NOMO-1 (cell line): ENCODE results near the gene CBY1.

ENCODE experiments used
- DNase-seq, 2 experiments: peaks; one replicate each; lab custom pipeline; 2025; ENCODE audit not compliant: unreplicated experiment in 2 of 2; lab: John Stamatoyannopoulos, UW

The CBY1 gene

GRCh38 chr22:38645430-38645829, 11.0 kb upstream of the CBY1 start:
- DNase-seq, result no peak

- DNase-seq, result no peak
Measured at GRCh38 chr22:38649841-38650522, 6.5 kb upstream of the CBY1 start.

GRCh38 chr22:38652859-38653258, 3.6 kb upstream of the CBY1 start:
- no peak for DNase-seq

GRCh38 chr22:38653741-38654140, 2.7 kb upstream of the CBY1 start:
- DNase-seq, result no peak

GRCh38 chr22:38655519-38656255, 751 bp upstream of the CBY1 start:
- DNase-seq, result no peak

- no peak for DNase-seq
Measured at GRCh38 chr22:38657045-38657909, 839 bp downstream of the CBY1 start.

GRCh38 chr22:38674888-38675287, 18.4 kb downstream of the CBY1 start:
- no peak for DNase-seq

- no peak for DNase-seq
Measured at GRCh38 chr22:38675833-38676232, 19.4 kb downstream of the CBY1 start.

- DNase-seq, result peak; percentile 86 to 93
Measured at GRCh38 chr22:38681582-38682335, 25.3 kb downstream of the CBY1 start, which contains the start of gene TOMM22. TSS of gene TOMM22 (plus strand) at chr22:38681957. CDS start at chr22:38681979, 22 bp downstream.

GRCh38 chr22:38684895-38685294, 28.5 kb downstream of the CBY1 start:
- DNase-seq, result no peak

- DNase-seq, result no peak
Measured at GRCh38 chr22:38685761-38686160, 29.3 kb downstream of the CBY1 start.

GRCh38 chr22:38689651-38690050, 33.2 kb downstream of the CBY1 start:
- DNase-seq, result no peak

GRCh38 chr22:38694049-38694448, 37.6 kb downstream of the CBY1 start:
- no peak for DNase-seq

- DNase-seq, result no peak
Measured at GRCh38 chr22:38694940-38695339, 38.5 kb downstream of the CBY1 start.

- peak in 1 of 2 experiments; percentile 10 for DNase-seq
Measured at GRCh38 chr22:38696606-38697424, 40.4 kb downstream of the CBY1 start.

- DNase-seq, result no peak
Measured at GRCh38 chr22:38697425-38698089, 41.1 kb downstream of the CBY1 start.

- DNase-seq, result no peak
Measured at GRCh38 chr22:38698407-38699094, 42.1 kb downstream of the CBY1 start.

GRCh38 chr22:38699143-38699542, 42.7 kb downstream of the CBY1 start:
- no peak for DNase-seq

- DNase-seq, result peak in 1 of 2 experiments; percentile 9
Measured at GRCh38 chr22:38699784-38700183, 43.3 kb downstream of the CBY1 start.
